Tibial artery (tissue), 4 donors: Measurements from ENCODE around the gene TRAPPC10.

Experiments used
- DNase-seq, 2 donors: peaks; one replicate each; pipeline ENCODE4 v3.0.0-alpha.2; 2019
- H3K27ac ChIP-seq, 2 donors: fragments of 200-600 bp; sonication (generic) in 1 of 2; 1 replicate in 1 of 2; 2 replicates in 1 of 2; pipeline ENCODE4 v1.5.1; 2018 to 2019; ENCODE audit warnings: mild to moderate bottlenecking in 1 of 2
- H3K27me3 ChIP-seq, 2 donors: fragments of 200-600 bp; sonication (generic) in 1 of 2; one replicate each; pipeline versions ENCODE4 v1.5.1 to v1.6.0; 2016 to 2019
- H3K36me3 ChIP-seq, 3 donors: fragments of 200-600 bp; sonication (generic) in 2 of 3; one replicate each; pipeline ENCODE4 v1.5.1; 2016 to 2019; ENCODE audit warnings: mild to moderate bottlenecking in 2 of 3
- H3K4me1 ChIP-seq, 4 donors: fragments of 200-600 bp; sonication (generic) in 2 of 4; 1 replicate in 3 of 4; 2 replicates in 1 of 4; pipeline ENCODE4 v1.5.1; 2016 to 2019
- H3K4me3 ChIP-seq, 2 donors: fragments of 200-600 bp; sonication (generic) in 1 of 2; 1 replicate in 1 of 2; 2 replicates in 1 of 2; pipeline ENCODE4 v1.5.1; 2018 to 2019; ENCODE audit warnings: mild to moderate bottlenecking in 2 of 2
- H3K9me3 ChIP-seq, 3 donors: fragments of 200-600 bp; sonication (generic) in 1 of 3; one replicate each; pipeline ENCODE4 v1.5.1; 2016 to 2019
- intact Hi-C: fragments of 100-400 bp; cut with DNase I; formaldehyde crosslinking; loops from one replicate; pipeline ENCODE4 v1.15.0; 2023; ENCODE audit warnings: low total_unique reads
- TF ChIP-seq, protein P1 (sequence below), 2 experiments: fragments of 200-600 bp in 1 of 2; fragments of 450-650 bp in 1 of 2; IDR thresholded peaks; one replicate each; pipeline ENCODE4 v1.5.1; 2017 to 2019; ENCODE audit warnings: antibody characterized with exemption in 2 of 2, mild to moderate bottlenecking in 1 of 2, moderate library complexity in 1 of 2

TRAPPC10 gene

DNA sequence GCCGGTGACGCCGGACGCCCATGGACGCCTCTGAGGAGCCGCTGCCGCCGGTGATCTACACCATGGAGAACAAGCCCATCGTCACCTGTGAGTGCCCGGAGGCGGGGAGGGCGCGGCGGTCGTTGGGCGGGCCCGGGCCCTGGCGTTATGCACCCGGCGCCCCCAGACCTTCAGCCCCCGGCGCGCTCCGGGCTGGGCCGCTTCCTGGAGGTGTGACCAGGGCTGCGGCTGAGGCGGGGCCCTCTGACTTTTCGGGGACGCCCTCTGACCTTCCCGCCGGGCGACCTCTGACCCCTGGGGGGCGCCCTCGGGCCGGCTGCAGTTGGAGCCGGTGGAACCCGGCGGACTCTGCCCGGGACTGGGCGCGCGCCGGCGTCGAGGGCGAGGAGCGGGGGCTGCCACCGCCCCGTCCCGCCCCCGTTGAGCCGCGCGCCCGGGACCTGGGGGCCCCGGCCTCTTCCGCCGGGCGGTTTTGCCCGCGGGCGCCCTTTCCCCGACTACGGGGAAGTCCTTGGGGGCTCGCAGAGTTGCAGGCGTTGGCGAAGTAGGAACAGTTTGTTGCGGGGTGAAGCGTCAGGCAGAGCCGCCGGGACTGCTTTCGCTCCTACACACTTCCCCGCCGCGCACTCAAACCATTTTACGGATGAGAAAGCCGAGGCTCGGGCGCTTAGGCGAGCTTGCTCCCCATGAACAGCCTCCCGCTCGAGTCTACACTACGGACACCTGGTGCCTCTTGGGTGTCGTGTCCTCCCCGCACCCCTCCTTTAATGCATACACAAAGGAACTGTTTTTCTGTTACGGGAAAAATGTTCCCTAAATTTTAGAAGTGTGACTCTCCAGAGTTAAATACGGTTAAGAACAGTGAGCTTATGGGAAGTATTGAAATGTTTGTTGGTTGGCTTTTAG, 618 bp downstream of the TRAPPC10 start:
- peak; percentile 36 to 74 for DNase-seq
- no peaks in the 10 kb centered on the region for H3K9me3 ChIP-seq
- H3K27ac ChIP-seq: peak overlapping the region; percentile 97 to 99
- H3K36me3 ChIP-seq: no peaks in the 10 kb centered on the region
- H3K27me3 ChIP-seq: no peaks in the 10 kb centered on the region
- peaks cover 0 to 35% (median 26%) of the 10 kb centered on the region in 4 donors for H3K4me1 ChIP-seq
- peak overlapping the region; percentile 87 to 91 for H3K4me3 ChIP-seq
- intact Hi-C loops: loop anchor here (5.0 to 10.0 kb wide), 2 partner anchors 148 to 860 kb away; partner anchors contain the start of genes AGPAT3 and PTTG1IP
- TF ChIP-seq, protein P1, sequence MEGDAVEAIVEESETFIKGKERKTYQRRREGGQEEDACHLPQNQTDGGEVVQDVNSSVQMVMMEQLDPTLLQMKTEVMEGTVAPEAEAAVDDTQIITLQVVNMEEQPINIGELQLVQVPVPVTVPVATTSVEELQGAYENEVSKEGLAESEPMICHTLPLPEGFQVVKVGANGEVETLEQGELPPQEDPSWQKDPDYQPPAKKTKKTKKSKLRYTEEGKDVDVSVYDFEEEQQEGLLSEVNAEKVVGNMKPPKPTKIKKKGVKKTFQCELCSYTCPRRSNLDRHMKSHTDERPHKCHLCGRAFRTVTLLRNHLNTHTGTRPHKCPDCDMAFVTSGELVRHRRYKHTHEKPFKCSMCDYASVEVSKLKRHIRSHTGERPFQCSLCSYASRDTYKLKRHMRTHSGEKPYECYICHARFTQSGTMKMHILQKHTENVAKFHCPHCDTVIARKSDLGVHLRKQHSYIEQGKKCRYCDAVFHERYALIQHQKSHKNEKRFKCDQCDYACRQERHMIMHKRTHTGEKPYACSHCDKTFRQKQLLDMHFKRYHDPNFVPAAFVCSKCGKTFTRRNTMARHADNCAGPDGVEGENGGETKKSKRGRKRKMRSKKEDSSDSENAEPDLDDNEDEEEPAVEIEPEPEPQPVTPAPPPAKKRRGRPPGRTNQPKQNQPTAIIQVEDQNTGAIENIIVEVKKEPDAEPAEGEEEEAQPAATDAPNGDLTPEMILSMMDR (IDR thresholded peaks at IDR 0.05): no peak

DNA sequence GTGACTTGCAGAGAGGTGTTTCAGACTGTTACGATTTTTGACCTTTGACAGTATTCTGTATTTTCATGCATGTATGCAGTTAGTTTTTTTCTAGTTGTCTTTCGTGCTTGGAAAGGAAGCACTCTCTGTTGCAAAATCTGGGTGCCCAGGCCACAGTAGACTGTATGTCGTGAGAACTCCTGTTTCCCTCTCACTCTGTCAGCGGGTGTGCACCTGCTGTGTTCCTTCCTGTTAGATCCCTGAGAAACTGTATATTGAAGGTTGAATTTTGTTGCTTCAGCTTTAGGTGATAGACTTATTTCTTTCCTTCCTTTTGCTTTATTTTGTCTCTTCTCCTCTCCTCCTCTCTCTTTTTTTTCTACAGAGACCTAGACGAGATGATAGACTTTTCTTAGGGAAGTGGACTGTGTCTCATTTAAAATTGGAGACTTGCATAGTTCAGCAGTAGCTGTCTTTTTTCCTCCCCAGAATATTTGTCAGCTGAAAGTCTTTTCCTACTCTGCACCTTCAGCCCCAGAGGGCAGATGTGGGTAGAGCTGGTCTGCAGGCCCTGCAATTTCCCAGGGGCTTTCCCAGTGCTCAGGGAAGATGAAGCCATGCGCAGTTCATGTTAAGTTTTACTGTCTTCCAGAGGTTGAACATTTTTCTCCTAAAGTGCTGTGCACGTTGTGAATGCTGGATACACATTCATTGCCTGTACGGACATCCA, 1.4 kb downstream of the TRAPPC10 start:
- intact Hi-C loops: loop anchor here (5.0 to 10.0 kb wide), 2 partner anchors 149 to 859 kb away; partner anchors contain the start of genes AGPAT3 and PTTG1IP
- H3K4me1 ChIP-seq: peaks cover 0 to 35% (median 26%) of the 10 kb centered on the region in 4 donors

DNA sequence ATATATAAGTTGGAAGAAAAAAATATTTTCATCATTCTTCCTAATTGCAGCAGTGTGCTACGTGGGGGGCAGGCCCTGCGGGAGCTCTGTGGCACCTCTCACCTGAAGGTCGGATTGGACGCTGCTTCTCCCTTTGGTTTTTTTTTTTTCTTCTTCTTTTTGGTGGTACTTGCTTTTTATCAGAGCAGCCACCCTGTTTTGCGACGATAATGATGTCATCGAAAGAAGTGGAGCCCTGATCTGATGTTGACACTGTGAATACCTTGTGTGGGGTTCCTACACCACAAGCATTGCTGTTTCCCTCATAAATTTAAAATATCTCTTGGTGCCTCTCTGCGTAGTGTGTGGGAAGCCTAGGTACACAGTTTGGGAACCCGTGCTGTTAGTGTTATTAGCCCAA, 5.5 kb downstream of the TRAPPC10 start:
- intact Hi-C loops: loop anchor here (10.0 kb wide), 1 partner anchor 153 kb away; the partner anchor contains the start of gene AGPAT3
- TF ChIP-seq, protein P1 (IDR thresholded peaks at IDR 0.05): no peak
- Histone ChIP-seq H3K36me3 (no peaks in the 10 kb centered on the region), H3K4me3 (no peak overlapping the region), H3K9me3 (no peaks in the 10 kb centered on the region), H3K4me1 (peaks cover 0 to 32% (median 20%) of the 10 kb centered on the region in 4 donors), H3K27ac (no peak overlapping the region), H3K27me3 (no peaks in the 10 kb centered on the region)
- no peak for DNase-seq

More for the DNA sequence above, 1.4 kb downstream of the TRAPPC10 start:
- no peaks in the 10 kb centered on the region for H3K36me3 ChIP-seq
- no peak for DNase-seq
- TF ChIP-seq, protein P1 (IDR thresholded peaks at IDR 0.05): no peak
- H3K27me3 ChIP-seq: no peaks in the 10 kb centered on the region
- peak overlapping the region; percentile 97 to 99 for H3K27ac ChIP-seq
- peak overlapping the region; percentile 87 to 91 for H3K4me3 ChIP-seq
- no peaks in the 10 kb centered on the region for H3K9me3 ChIP-seq

DNA sequence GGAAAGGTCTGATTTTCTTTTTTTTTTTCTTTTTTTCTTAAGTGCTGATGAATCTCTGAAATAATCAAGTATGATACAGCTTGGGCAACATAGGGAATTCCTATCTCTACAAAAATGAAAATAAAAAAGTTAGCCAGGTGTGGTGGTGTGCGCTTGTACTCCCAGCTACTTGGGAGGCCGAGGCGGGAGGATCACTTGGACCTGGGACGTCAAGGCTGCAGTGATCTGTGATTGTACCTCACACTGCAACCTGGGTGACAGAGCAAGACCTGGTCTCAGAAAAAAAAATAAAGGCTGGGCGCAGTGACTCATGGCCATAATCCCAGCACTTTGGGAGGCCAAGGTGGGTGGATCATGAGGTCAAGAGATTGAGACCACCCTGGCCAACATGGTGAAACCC, 6.0 kb downstream of the TRAPPC10 start:
- Histone ChIP-seq H3K36me3 (no peaks in the 10 kb centered on the region), H3K27me3 (no peaks in the 10 kb centered on the region), H3K4me3 (no peak overlapping the region), H3K27ac (no peak overlapping the region), H3K9me3 (no peaks in the 10 kb centered on the region), H3K4me1 (peaks cover 0 to 31% (median 19%) of the 10 kb centered on the region in 4 donors)
- intact Hi-C loops: loop anchor here (10.0 kb wide), 1 partner anchor 153 kb away; the partner anchor contains the start of gene AGPAT3
- TF ChIP-seq, protein P1 (IDR thresholded peaks at IDR 0.05): no peak
- DNase-seq: no peak

DNA sequence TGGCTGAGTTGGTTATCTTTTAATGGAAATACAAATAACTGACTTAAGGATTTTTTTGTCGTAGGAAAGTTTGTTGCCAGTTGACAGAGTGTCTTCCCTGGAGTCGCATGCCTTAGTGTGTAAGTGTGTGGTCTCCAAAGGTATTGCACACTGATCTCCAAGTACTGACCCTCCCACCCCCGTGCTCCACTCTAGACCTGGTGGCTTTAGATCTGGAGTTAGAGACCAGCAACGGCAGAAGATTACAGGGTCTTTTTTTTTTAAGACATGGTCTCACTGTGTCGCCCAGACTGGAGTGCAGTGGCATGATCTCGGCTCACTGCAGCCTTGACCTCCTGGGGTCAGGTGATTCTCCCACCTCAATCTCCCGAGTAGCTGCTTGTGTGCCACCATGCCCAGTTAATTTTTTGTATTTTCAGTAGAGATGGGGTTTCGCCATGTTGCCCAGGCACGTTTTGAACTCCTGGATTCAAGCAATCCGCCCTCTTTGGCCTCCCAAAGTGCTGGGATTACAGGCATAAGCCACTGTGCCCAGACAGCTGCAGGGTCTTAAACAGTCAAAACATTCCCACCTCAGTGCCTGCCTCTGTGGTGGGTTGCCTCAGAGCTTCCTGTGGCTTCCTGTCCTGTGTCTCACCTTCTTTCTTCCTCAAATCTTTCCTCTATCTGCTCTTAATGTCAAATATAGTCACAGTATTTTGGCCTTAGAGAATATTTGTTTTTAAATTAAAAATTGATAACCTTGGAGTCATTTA, 6.9 kb downstream of the TRAPPC10 start:
- H3K9me3 ChIP-seq: no peaks in the 10 kb centered on the region
- H3K4me3 ChIP-seq: no peak overlapping the region
- H3K36me3 ChIP-seq: no peaks in the 10 kb centered on the region
- TF ChIP-seq, protein P1 (IDR thresholded peaks at IDR 0.05): no peak
- peaks cover 0 to 22% (median 10%) of the 10 kb centered on the region in 4 donors for H3K4me1 ChIP-seq
- no peak for DNase-seq
- intact Hi-C loops: loop anchor here (10.0 kb wide), 1 partner anchor 154 kb away; the partner anchor contains the start of gene AGPAT3
- no peak overlapping the region for H3K27ac ChIP-seq
- no peaks in the 10 kb centered on the region for H3K27me3 ChIP-seq
